ENCODE measurements around the gene EFNA5. TPM values are rescaled to one million over a fixed set of nuclear protein-coding genes. Genes with fewer than 3 reads are reported as not detected.

EFNA5 gene
- total RNA-seq, 1 experiment from 2014 or later, result 1.5 TPM

DNA sequence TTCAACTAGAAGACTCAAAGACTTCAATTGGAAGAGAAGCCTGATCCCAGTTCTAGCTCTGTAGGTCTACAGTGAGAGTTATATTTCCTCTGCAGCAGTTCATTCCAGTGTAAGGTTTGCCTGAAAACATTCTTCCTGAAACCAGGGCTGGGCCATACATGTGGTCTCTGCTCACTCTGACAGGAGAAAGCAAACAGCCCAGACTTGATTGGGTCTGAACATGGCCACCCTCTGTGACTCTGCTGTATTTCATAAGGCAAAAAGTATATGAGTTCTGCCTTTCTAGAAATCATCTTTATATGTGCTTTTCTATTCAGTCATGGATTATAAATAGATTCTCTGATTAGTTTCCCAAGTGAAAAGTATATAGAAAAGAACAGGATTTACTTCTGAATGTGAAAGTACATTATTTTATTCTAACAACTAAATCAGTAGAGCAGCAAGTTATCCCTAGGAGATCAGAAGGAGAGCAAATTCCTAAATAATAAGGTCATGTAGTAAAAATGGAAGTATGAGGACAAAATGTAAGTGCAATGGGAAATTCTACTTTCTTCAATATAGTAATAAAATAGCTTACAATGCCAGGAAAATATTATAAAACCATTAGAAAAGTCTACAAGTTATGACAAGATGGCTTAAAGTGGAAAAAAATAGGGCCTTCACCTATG is 144.3 kb downstream of the EFNA5 start:
- Histone ChIP-seq H3K9me3 (no peaks in the 10 kb centered on the region), H3K4me1 (no peaks in the 10 kb centered on the region), H3K36me3 (ENCODE audit: control insufficient read depth, insufficient read depth, low read length) (no peaks in the 10 kb centered on the region), H3K27me3 (replicated peaks; ENCODE audit: control insufficient read depth, insufficient read depth, low read length) (no peaks in the 10 kb centered on the region), H3K4me3 (ENCODE audit: low read depth, low read length) (no peak overlapping the region)
- no TSS peak for BruUV-seq (replicated peaks)
- H3K4me1 Mint-ChIP-seq (ENCODE audit: low read depth, unreplicated experiment), result no peaks in the 10 kb centered on the region
- ChIA-PET POLR2A (no interaction called here), CTCF (no interaction called here)
- no peaks in the 10 kb centered on the region for H3K9me3 Mint-ChIP-seq (ENCODE audit: unreplicated experiment)
- no peaks in the 10 kb centered on the region for H3K36me3 Mint-ChIP-seq (ENCODE audit: insufficient read depth, unreplicated experiment)
- DNase-seq, result no peak
- H3K27ac Mint-ChIP-seq (ENCODE audit: unreplicated experiment), result no peak overlapping the region
- H3K4me3 Mint-ChIP-seq (ENCODE audit: unreplicated experiment), result no peak overlapping the region
- TF ChIP-seq CTCF (IDR thresholded peaks at IDR 0.05; ENCODE audit: insufficient read depth in 1 of 2, low read depth in 1 of 2, low read length in 1 of 2, severe bottlenecking in 1 of 2, unreplicated experiment in 1 of 2), result no peak
- intact Hi-C loops (cut with micrococcal nuclease; ENCODE audit: unreplicated experiment), result no loop called here
- H3K27me3 Mint-ChIP-seq (ENCODE audit: insufficient read depth, unreplicated experiment), result peaks cover 12% of the 10 kb centered on the region

- H3K4me3 Mint-ChIP-seq (ENCODE audit: unreplicated experiment), result no peak overlapping the region
- no peak for DNase-seq
- H3K27me3 Mint-ChIP-seq (ENCODE audit: insufficient read depth, unreplicated experiment), result peaks cover 10% of the 10 kb centered on the region
- H3K9me3 Mint-ChIP-seq (ENCODE audit: unreplicated experiment), result no peaks in the 10 kb centered on the region
- intact Hi-C loops (cut with micrococcal nuclease; ENCODE audit: unreplicated experiment), result loop anchor here (5.0 kb wide), 1 partner anchor 57 kb away; no protein-coding TSS in a partner anchor
- CTCF ChIA-PET, result no interaction called here
- no peak for TF ChIP-seq CTCF (IDR thresholded peaks at IDR 0.05; ENCODE audit: insufficient read depth in 1 of 2, low read depth in 1 of 2, low read length in 1 of 2, severe bottlenecking in 1 of 2, unreplicated experiment in 1 of 2)
- H3K4me1 ChIP-seq, result no peaks in the 10 kb centered on the region
- no peak overlapping the region for H3K27ac Mint-ChIP-seq (ENCODE audit: unreplicated experiment)
- H3K36me3 Mint-ChIP-seq (ENCODE audit: insufficient read depth, unreplicated experiment), result no peaks in the 10 kb centered on the region
- H3K4me3 ChIP-seq (ENCODE audit: low read depth, low read length), result no peak overlapping the region
- H3K9me3 ChIP-seq, result no peaks in the 10 kb centered on the region
- H3K27me3 ChIP-seq (replicated peaks; ENCODE audit: control insufficient read depth, insufficient read depth, low read length), result no peaks in the 10 kb centered on the region
- no TSS peak for BruUV-seq (replicated peaks)
- H3K36me3 ChIP-seq (ENCODE audit: control insufficient read depth, insufficient read depth, low read length), result no peaks in the 10 kb centered on the region
- POLR2A ChIA-PET, result no interaction called here
- H3K4me1 Mint-ChIP-seq (ENCODE audit: low read depth, unreplicated experiment), result peaks cover 10% of the 10 kb centered on the region
These were observed 146.6 kb downstream of the EFNA5 start for GRCh38 chr5:107524111-107524510.

DNA sequence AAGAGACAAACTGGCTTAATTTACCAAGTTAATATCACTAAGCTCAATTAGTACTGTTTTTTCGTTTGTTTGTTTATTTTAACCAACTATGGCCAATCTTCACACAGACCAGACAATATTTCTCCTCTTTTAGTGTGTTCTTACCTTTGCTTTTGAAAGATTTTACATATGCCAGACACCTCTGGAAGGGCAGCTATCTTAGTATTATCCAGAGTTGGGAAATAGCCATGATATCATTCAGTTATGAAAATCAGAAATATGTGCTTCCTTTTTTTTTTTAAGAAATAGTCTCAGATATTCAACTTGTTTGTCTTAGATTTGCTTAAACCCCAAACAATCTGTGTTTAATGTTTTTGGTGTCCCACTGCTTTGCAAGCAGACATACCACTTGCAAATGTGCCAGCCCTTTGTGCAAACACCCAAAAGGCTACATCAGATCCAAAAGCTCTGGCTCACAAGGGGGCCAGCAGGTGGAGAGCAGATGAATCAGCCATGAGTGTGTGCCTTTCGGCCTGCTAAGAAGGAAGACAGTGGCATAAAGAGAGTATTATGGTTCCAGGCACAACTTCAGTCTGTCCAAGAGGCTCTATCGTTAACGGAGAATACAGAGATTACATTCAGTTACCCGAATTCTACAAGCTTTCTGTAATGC is 147.6 kb downstream of the EFNA5 start:
- H3K4me1 Mint-ChIP-seq (ENCODE audit: low read depth, unreplicated experiment), result peaks cover 10% of the 10 kb centered on the region
- no peaks in the 10 kb centered on the region for H3K36me3 Mint-ChIP-seq (ENCODE audit: insufficient read depth, unreplicated experiment)
- BruUV-seq (replicated peaks), result no TSS peak
- H3K4me3 Mint-ChIP-seq (ENCODE audit: unreplicated experiment), result no peak overlapping the region
- no peak for TF ChIP-seq CTCF (IDR thresholded peaks at IDR 0.05; ENCODE audit: insufficient read depth in 1 of 2, low read depth in 1 of 2, low read length in 1 of 2, severe bottlenecking in 1 of 2, unreplicated experiment in 1 of 2)
- no peak overlapping the region for H3K27ac Mint-ChIP-seq (ENCODE audit: unreplicated experiment)
- ChIA-PET POLR2A (no interaction called here), CTCF (no interaction called here)
- no peak overlapping the region for H3K4me3 ChIP-seq (ENCODE audit: low read depth, low read length)
- no peaks in the 10 kb centered on the region for H3K4me1 ChIP-seq
- H3K9me3 ChIP-seq, result no peaks in the 10 kb centered on the region
- H3K9me3 Mint-ChIP-seq (ENCODE audit: unreplicated experiment), result no peaks in the 10 kb centered on the region
- no peak for DNase-seq
- intact Hi-C loops (cut with micrococcal nuclease; ENCODE audit: unreplicated experiment), result loop anchor here (5.0 kb wide), 1 partner anchor 56 kb away; no protein-coding TSS in a partner anchor
- H3K27me3 Mint-ChIP-seq (ENCODE audit: insufficient read depth, unreplicated experiment), result peaks cover 10% of the 10 kb centered on the region
- H3K36me3 ChIP-seq (ENCODE audit: control insufficient read depth, insufficient read depth, low read length), result no peaks in the 10 kb centered on the region
- H3K27me3 ChIP-seq (replicated peaks; ENCODE audit: control insufficient read depth, insufficient read depth, low read length), result no peaks in the 10 kb centered on the region
